Left ventricle myocardium superior (tissue), 1 donor: ENCODE results near the gene DMKN. TPM values are rescaled to one million over a fixed set of nuclear protein-coding genes. Genes with fewer than 3 reads are reported as not detected.

Experiments used
- ATAC-seq: fragments of 200-7000 bp; cut with Tn5 transposase; one replicate; pipeline ENCODE4 v1.9.1; 2020; ENCODE audit warnings: mild to moderate bottlenecking, moderate library complexity
- DNase-seq: peaks from one replicate; pipeline ENCODE4 v3.0.0-alpha.2; 2020
- intact Hi-C: fragments of 100-400 bp; cut with micrococcal nuclease; formaldehyde crosslinking; loops from one replicate; pipeline ENCODE4 v1.11.0; 2022
- total RNA-seq: library from RNA; stranded (reverse); fragmentation: NEBNext Ultra II Directional; extraction: Animal tissue kit (Norgen Biotek cat#: 25700); gene quantifications from one replicate; pipeline ENCODE4 v1.2.1, GENCODE V29; 2021
- donor health status: DM: no; HTN: yes; CAD: no; lungs with severe emphysema.

DMKN gene
- total RNA-seq, 1 donor from 2014 or later: 16.1 TPM

- no peak for DNase-seq
- intact Hi-C loops: no loop called here
- ATAC-seq: no peak
Measured at GRCh38 chr19:35551091-35551810, 37.8 kb upstream of the DMKN start.

- intact Hi-C loops: no loop called here
- ATAC-seq (no peak), DNase-seq (no peak)
Measured at GRCh38 chr19:35549879-35550523, 36.6 kb upstream of the DMKN start.

- ATAC-seq: no peak
- no peak for DNase-seq
- intact Hi-C loops: no loop called here
Measured at GRCh38 chr19:35549174-35549788, 35.8 kb upstream of the DMKN start.

DNA sequence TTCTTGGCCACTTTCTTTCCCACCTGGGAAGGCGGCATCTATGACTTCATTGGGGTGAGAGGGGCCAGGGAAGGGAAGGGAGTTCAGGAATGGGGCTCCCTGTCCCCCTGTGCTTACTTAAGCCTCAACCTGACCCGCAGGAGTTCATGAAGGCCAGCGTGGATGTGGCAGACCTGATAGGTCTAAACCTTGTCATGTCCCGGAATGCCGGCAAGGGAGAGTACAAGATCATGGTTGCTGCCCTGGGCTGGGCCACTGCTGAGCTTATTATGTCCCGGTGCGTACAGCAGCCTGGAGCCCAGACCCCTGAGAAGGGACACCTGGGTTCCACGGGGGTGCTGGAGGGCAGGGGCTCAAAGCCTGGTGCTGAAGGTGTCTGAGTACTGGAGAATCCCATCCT lies 33.1 kb upstream of the DMKN start:
- intact Hi-C loops: no loop called here
- ATAC-seq: no peak

GRCh38 chr19:35545855-35546381 lies 32.5 kb upstream of the DMKN start:
- ATAC-seq: peak; percentile 56
- DNase-seq: peak; percentile 54
- intact Hi-C loops: no loop called here

More for the DNA sequence above, 33.1 kb upstream of the DMKN start:
- DNase-seq: no peak

DNA sequence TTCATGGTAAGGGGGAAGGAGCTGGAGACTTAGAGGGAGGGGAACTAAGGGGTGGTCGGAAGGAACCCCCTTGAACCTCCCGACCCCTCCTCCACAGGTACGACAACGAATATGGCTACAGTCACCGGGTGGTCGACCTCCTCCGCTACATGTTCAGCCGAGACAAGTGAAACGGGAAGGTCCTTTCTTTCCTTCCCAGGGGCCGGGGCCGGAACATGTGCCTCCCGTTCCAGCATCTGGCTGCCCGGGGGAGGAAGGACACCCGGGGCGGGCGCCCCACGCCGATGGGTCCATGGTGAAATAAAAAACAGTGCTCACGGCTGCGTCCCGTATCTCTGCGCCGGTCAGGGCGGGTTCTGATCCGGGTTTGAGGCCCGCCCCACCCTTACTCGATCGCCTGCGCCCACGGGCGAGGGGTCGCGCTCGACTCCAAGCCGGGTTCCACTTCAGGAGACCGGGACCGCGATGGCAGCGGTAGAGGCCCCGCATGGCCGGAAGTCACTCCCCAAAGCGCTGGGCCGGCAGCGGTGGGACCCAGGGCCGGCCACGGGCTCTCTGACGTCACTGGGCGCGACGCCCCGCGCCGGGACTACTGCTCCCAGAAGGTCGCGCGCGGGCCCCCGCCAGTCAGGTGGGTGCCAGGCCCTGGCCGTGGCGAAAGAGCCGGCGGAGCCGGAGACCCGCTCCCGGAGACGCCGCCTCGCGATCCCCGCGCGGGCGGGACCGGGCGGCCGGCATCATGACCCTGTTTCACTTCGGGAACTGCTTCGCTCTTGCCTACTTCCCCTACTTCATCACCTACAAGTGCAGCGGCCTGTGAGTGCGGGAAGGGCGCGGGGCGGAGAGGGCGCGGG lies 31.8 kb upstream of the DMKN start, which contains the start of gene TMEM147:
TMEM147 (plus strand) TSS at position 626 of the 854 bp plus-strand sequence; CDS start at position 740, 114 bp downstream.
- ATAC-seq: peak; percentile 99
- peak; percentile 98 for DNase-seq
- intact Hi-C loops: no loop called here

GRCh38 chr19:35544110-35544802 lies 30.8 kb upstream of the DMKN start:
- no peak for ATAC-seq
- intact Hi-C loops: no loop called here

DNA sequence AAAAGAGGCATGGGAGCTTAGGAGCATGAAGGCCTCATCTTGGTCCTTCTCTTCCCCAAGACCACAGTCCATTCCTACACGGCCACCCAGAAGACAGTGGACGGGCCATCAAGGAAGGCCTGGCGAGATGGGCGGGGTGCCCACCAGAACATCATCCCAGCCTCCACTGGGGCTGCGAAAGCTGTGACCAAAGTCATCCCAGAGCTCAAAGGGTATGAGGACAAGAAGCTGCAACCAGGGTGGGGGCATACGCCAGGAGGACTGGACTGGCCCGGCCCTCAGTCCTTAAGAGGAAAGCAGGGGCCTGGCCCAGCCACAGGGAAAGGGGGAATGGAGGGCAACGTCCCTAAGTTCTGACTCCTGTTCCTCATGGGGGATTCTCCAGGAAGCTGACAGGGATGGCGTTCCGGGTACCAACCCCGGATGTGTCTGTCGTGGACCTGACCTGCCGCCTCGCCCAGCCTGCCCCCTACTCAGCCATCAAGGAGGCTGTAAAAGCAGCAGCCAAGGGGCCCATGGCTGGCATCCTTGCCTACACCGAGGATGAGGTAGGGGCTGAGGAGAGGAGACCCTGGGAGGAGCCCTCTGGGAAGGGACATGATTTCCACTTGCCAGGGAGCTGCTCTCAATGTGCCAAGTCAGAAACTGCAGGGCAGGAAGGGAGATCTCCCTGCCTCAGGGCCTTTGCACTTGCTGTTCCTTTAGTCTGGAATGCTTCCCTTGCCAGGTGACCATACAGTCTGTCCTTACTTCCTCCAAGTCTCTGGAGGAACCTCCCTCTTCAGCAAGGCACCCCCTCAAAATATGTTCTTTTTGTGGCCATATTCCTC lies 30.0 kb upstream of the DMKN start:
- intact Hi-C loops: no loop called here
- DNase-seq (no peak), ATAC-seq (no peak)

More at GRCh38 chr19:35544110-35544802, 30.8 kb upstream of the DMKN start:
- DNase-seq: no peak

DNA sequence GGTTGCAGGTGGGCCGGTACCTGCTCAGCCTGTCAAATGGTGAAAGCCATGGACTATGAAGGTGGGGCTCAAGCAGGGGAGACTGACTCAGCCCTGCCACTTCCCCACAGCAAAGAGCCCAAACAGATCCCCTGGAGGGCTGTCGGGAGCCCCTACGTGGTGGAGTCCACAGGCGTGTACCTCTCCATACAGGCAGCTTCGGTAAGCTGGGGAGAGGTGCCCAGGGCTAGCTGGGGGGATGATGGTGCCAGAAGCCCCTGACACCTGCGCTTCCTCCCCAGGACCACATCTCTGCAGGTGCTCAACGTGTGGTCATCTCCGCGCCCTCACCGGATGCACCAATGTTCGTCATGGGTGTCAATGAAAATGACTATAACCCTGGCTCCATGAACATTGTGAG lies 28.8 kb upstream of the DMKN start:
- ATAC-seq: no peak
- DNase-seq: no peak
- intact Hi-C loops: no loop called here

- intact Hi-C loops: no loop called here
- no peak for ATAC-seq
- DNase-seq: no peak
Measured at GRCh38 chr19:35540356-35540927, 27.0 kb upstream of the DMKN start.

- no peak for DNase-seq
- ATAC-seq: no peak
- intact Hi-C loops: no loop called here
Measured at GRCh38 chr19:35539850-35540249, 26.4 kb upstream of the DMKN start.

DNA sequence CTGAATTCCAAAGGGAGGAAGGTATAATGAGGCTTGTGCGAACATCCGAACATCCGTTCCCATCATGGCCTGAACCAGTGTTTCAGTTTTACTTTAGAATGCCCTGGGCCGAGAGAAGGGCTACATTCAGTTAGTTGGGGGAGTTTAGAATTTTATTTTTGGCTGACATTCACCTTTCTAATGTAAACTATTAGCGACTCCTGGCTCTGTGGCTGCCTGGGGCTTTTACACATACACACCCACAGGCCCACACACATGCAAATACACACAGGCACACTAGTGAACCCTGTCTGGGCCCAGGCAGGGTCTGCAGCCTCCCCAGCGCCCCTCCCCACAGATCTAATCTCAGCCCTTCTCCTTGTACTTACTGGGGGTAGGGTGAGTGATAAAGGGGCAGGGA lies 25.9 kb upstream of the DMKN start:
- ATAC-seq (no peak), DNase-seq (no peak)
- intact Hi-C loops: no loop called here

- ATAC-seq (no peak), DNase-seq (no peak)
- intact Hi-C loops: no loop called here
Measured at GRCh38 chr19:35534803-35535480, 21.5 kb upstream of the DMKN start.

- intact Hi-C loops: no loop called here
- DNase-seq (peak; percentile 58), ATAC-seq (peak; percentile 59)
Measured at GRCh38 chr19:35533822-35534392, 20.5 kb upstream of the DMKN start.

DNA sequence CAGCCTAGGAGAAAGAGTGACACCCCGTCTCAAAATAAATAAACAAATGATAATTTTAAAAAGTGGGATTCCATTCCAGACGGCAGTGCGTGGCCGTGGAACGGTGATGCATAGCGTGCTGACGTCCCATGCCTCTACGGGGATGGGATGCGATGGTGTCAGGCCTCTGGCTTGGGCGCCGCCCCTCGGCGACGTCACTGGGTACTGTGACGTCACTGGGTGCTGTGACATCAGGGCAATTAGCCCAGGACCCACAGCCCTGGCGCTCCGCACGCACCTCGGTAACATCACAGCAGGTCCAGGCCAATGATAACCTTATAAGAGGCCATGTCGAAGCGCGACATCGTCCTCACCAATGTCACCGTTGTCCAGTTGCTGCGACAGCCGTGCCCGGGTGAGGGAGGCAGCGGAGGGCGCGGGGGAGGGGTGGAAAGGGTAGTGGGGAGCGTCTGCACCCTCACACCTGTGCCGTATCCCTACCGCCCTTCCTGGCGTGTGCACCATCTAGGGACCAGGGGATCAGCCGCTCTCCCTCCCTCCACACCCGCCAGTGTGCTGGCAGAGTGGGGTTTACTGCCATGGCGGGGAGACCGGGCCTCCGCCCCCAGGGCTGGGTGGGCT lies 19.9 kb upstream of the DMKN start, which contains the start of gene GAPDHS:
GAPDHS (plus strand) TSS at position 256 of the 621 bp plus-strand sequence; CDS start at position 328, 72 bp downstream.
- ATAC-seq: no peak
- no peak for DNase-seq
- intact Hi-C loops: no loop called here

DNA sequence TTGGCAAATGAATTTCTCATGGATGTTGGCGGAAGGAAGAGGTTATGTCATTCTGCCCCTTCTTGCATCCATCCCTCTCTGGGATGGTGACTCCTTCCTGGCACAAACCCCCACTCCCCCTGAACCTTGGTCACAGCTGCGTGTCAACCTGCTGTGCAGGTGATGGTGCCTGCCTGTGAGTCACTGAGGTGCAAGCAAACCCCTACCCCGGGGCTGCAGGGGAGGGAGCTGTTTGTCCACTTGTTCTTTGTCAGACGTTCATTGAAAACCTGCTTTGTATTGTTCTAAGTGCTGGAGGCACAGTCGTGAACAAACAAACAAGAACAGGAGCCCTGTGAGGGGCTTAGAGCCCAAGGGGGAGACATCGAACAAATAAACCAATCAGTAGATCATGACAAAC lies 17.8 kb upstream of the DMKN start:
- intact Hi-C loops: no loop called here
- DNase-seq (no peak), ATAC-seq (no peak)
